RWPE1 (cell line): ENCODE data around the gene RAB11A.
A peak's percentile ranks its signal among the peaks of the same experiment; 100 is the strongest.

ENCODE experiments used
- CTCF ChIA-PET: fragments of 350-600 bp; sonication (Branson Sonifier 250); formaldehyde crosslinking; extraction: SDS; loops from one replicate; lab custom pipeline; 2021; lab: Yijun Ruan, JAX
- POLR2A ChIA-PET: fragments of 400-600 bp; formaldehyde crosslinking; extraction: SDS; loops from one replicate; lab custom pipeline; 2020; ENCODE audit warnings: antibody characterized with exemption; ENCODE audit not compliant: low non-redundant PET; lab: Yijun Ruan, JAX
- DNase-seq: peaks from one replicate; pipeline ENCODE4 v3.0.0; 2012; ENCODE audit warnings: low spot score
- H3K27ac ChIP-seq: fragments of 450-650 bp; 2 replicates; pipeline ENCODE4 v1.5.1; 2017
- CTCF ChIP-seq: fragments of 450-650 bp; conservative IDR thresholded peaks from 2 replicates; pipeline ENCODE4 v1.5.1; 2017; ENCODE audit warnings: low read depth, mild to moderate bottlenecking

RAB11A gene

GRCh38 chr15:65834603-65835282, 34.5 kb upstream of the RAB11A start:
- CTCF ChIA-PET = interaction anchor here (0.6 to 0.9 kb wide), 2 partner anchors 15 to 935 kb away, joined by 3 to 7 read pairs; no protein-coding TSS in a partner anchor
- DNase-seq = no peak
- H3K27ac ChIP-seq = no peak overlapping the region
- POLR2A ChIA-PET = no interaction called here
- no peak for TF ChIP-seq CTCF

GRCh38 chr15:65835447-65835846, 33.8 kb upstream of the RAB11A start:
- no peak for DNase-seq
- ChIA-PET POLR2A (no interaction called here), CTCF (interaction anchor here (0.6 kb wide), 1 partner anchor 14 kb away, joined by 7 read pairs; no protein-coding TSS in a partner anchor)
- no peak for TF ChIP-seq CTCF
- no peak overlapping the region for H3K27ac ChIP-seq

GRCh38 chr15:65836665-65837064, 32.6 kb upstream of the RAB11A start:
- peak; percentile 9; the same call in 1 of the 2 replicates for TF ChIP-seq CTCF
- DNase-seq = no peak
- POLR2A ChIA-PET = no interaction called here
- H3K27ac ChIP-seq = no peak overlapping the region
- CTCF ChIA-PET = interaction anchor here (0.6 to 0.7 kb wide), 3 partner anchors 12 to 470 kb away, joined by 3 to 5 read pairs (median 3); no protein-coding TSS in a partner anchor

GRCh38 chr15:65837301-65838294, 31.7 kb upstream of the RAB11A start:
- no peak for TF ChIP-seq CTCF
- no peak for DNase-seq
- ChIA-PET CTCF (no interaction called here), POLR2A (interaction anchor here (0.7 kb wide), 2 partner anchors 9 to 31 kb away, joined by 3 to 6 read pairs; no protein-coding TSS in a partner anchor)
- H3K27ac ChIP-seq = no peak overlapping the region

GRCh38 chr15:65839354-65839901, 29.9 kb upstream of the RAB11A start:
- no peak for TF ChIP-seq CTCF
- ChIA-PET POLR2A (no interaction called here), CTCF (no interaction called here)
- no peak overlapping the region for H3K27ac ChIP-seq
- DNase-seq = no peak

GRCh38 chr15:65839985-65840384, 29.3 kb upstream of the RAB11A start:
- H3K27ac ChIP-seq = no peak overlapping the region
- no peak for DNase-seq
- POLR2A ChIA-PET = no interaction called here
- CTCF ChIA-PET = no interaction called here
- no peak for TF ChIP-seq CTCF
